HTR-8/SVneo (cell line): ENCODE measurements around the gene M1AP.

ENCODE experiments used
- DNase-seq: peaks from one replicate; pipeline ENCODE4 v3.0.0; 2011; ENCODE audit warnings: low spot score, mixed read lengths; ENCODE audit not compliant: insufficient read length
- FAIRE-seq: peaks from 2 replicates; lab custom pipeline; 2011; peaks lifted over from hg19 to GRCh38; lab: Jason Lieb, UNC

M1AP gene

GRCh38 chr2:74512744-74513604 lies 135.2 kb downstream of the M1AP start:
- FAIRE-seq (no peak), DNase-seq (no peak)

GRCh38 chr2:74511104-74511989 lies 136.8 kb downstream of the M1AP start:
- DNase-seq (no peak), FAIRE-seq (no peak)

GRCh38 chr2:74510272-74510671 lies 137.9 kb downstream of the M1AP start:
- DNase-seq (no peak), FAIRE-seq (no peak)

GRCh38 chr2:74507926-74508520 lies 140.1 kb downstream of the M1AP start:
- DNase-seq (no peak), FAIRE-seq (no peak)
